Endothelial cell of umbilical vein (primary cell): ENCODE data around the gene PXK. TPM values are rescaled to one million over a fixed set of nuclear protein-coding genes. Genes with fewer than 3 reads are reported as not detected.

ENCODE experiments used
- BruUV-seq: library from RNA; stranded (reverse); fragments of 400-500 nt; replicated peaks from 2 replicates; lab custom pipeline; 2021; lab: Mats Ljungman, UMichigan
- CTCF ChIA-PET: fragments of 300-600, 350-600 bp; sonication (Branson Sonifier 250); formaldehyde crosslinking; loops from one replicate; lab custom pipeline; 2021; ENCODE audit warnings: antibody characterized with exemption, inconsistent platforms; lab: Charles Lee
- POLR2A ChIA-PET: fragments of 300-600, 350-600 bp; sonication (Branson Sonifier 250); formaldehyde crosslinking; loops from one replicate; lab custom pipeline; 2021; ENCODE audit warnings: antibody characterized with exemption, inconsistent platforms; lab: Charles Lee
- DNase-seq: peaks from one replicate; pipeline ENCODE4 v3.0.0-alpha.2; 2011; ENCODE audit warnings: low read depth, low spot score
- FAIRE-seq: peaks from 2 replicates; lab custom pipeline; 2011; peaks lifted over from hg19 to GRCh38; lab: Jason Lieb, UNC
- H2AFZ ChIP-seq: 2 replicates; pipeline ENCODE4 v1.6.0; 2012; ENCODE audit warnings: low read depth, low read length, control low read depth, inconsistent platforms
- H3K27ac ChIP-seq: 2 replicates; pipeline ENCODE4 v1.5.1; 2011; ENCODE audit warnings: low read depth, mild to moderate bottlenecking, control low read depth, low read length, moderate library complexity; ENCODE audit not compliant: insufficient read depth
- H3K27me3 ChIP-seq, 2 experiments: 2 replicates each; pipeline versions ENCODE4 v1.6.0 to v1.6.1; 2011; ENCODE audit warnings: low read length in 2 of 2, mixed read lengths in 1 of 2; ENCODE audit not compliant: control insufficient read depth in 2 of 2, insufficient read depth in 2 of 2
- H3K36me3 ChIP-seq, 2 experiments: 2 replicates in 1 of 2; 3 replicates in 1 of 2; pipeline ENCODE4 v1.5.1; 2011; ENCODE audit warnings: low read length in 2 of 2, mild to moderate bottlenecking in 1 of 2, moderate library complexity in 1 of 2; ENCODE audit not compliant: control insufficient read depth in 2 of 2, insufficient read depth in 2 of 2; ENCODE audit errors: extremely low read depth in 1 of 2
- H3K4me1 ChIP-seq: 3 replicates; pipeline ENCODE4 v1.5.1; 2011; ENCODE audit warnings: mild to moderate bottlenecking, low read length; ENCODE audit not compliant: control insufficient read depth, insufficient read depth; ENCODE audit errors: extremely low read depth
- H3K4me2 ChIP-seq: 2 replicates; pipeline ENCODE4 v1.6.1; 2011; ENCODE audit warnings: low read length, control low read depth, mixed read lengths; ENCODE audit not compliant: insufficient read depth
- H3K4me3 ChIP-seq, 3 experiments: fragments of 200-600 bp in 1 of 3; sonication (generic), shearing (Covaris generic) in 1 of 3; replicated peaks in 1 of 3; 2 replicates each; pipeline ENCODE4 v1.5.1; 2011 to 2016; ENCODE audit warnings: control low read depth in 3 of 3, low read length in 3 of 3, mild to moderate bottlenecking in 2 of 3, inconsistent platforms in 1 of 3, low read depth in 1 of 3, moderate library complexity in 1 of 3; ENCODE audit not compliant: insufficient read depth in 1 of 3
- H3K79me2 ChIP-seq: 2 replicates; pipeline ENCODE4 v1.6.0; 2012; ENCODE audit warnings: low read length, inconsistent platforms; ENCODE audit not compliant: control insufficient read depth, insufficient read depth
- H3K9ac ChIP-seq: replicated peaks from 2 replicates; pipeline ENCODE3; 2011; ENCODE audit warnings: low read length, control low read depth; ENCODE audit not compliant: insufficient read depth; ENCODE audit errors: extremely low read depth
- H3K9me1 ChIP-seq: replicated peaks from 3 replicates; pipeline ENCODE4 v1.6.0; 2011; ENCODE audit warnings: mild to moderate bottlenecking, low read length; ENCODE audit not compliant: control insufficient read depth, insufficient read depth; ENCODE audit errors: extremely low read depth
- H3K9me3 ChIP-seq: replicated peaks from 2 replicates; pipeline ENCODE4 v1.5.1; 2012; ENCODE audit warnings: low read length, inconsistent platforms; ENCODE audit not compliant: control insufficient read depth, insufficient read depth
- H4K20me1 ChIP-seq: replicated peaks from 2 replicates; pipeline ENCODE3; 2011; ENCODE audit warnings: mild to moderate bottlenecking, low read length; ENCODE audit not compliant: control insufficient read depth, insufficient read depth; ENCODE audit errors: extremely low read depth
- CTCF ChIP-seq, 2 donors: IDR thresholded peaks; 1 replicate in 1 of 2; 2 replicates in 1 of 2; pipeline ENCODE4 v1.5.1; 2011; ENCODE audit warnings: low read length in 2 of 2, mild to moderate bottlenecking in 2 of 2, moderate library complexity in 2 of 2, control low read depth in 1 of 2, inconsistent platforms in 1 of 2, low read depth in 1 of 2; ENCODE audit not compliant: insufficient read depth in 1 of 2; ENCODE audit errors: extremely low read depth in 1 of 2
- EZH2 ChIP-seq: IDR thresholded peaks from 2 replicates; pipeline ENCODE4 v1.6.1; 2012; ENCODE audit warnings: borderline replicate concordance, low read depth, mild to moderate bottlenecking, moderate library complexity, low read length, inconsistent platforms; ENCODE audit not compliant: severe bottlenecking
- FOS ChIP-seq: IDR thresholded peaks from 2 replicates; pipeline ENCODE4 v1.6.1; 2011; ENCODE audit warnings: mild to moderate bottlenecking, low read length, moderate library complexity, borderline replicate concordance; ENCODE audit not compliant: insufficient read depth
- GATA2 ChIP-seq: IDR thresholded peaks from 2 replicates; pipeline ENCODE4 v1.7.0; 2011; ENCODE audit warnings: low read depth, mild to moderate bottlenecking, moderate library complexity, mixed read lengths, low read length; ENCODE audit not compliant: insufficient read length, insufficient read depth
- JUN ChIP-seq: IDR thresholded peaks from 2 replicates; pipeline ENCODE4 v1.6.1; 2011; ENCODE audit warnings: borderline replicate concordance, low read depth; ENCODE audit not compliant: insufficient read length, insufficient read depth
- MAX ChIP-seq: IDR thresholded peaks from 2 replicates; pipeline ENCODE4 v1.6.1; 2011; ENCODE audit not compliant: insufficient read depth, insufficient read length
- MYC ChIP-seq: IDR thresholded peaks from one replicate; pipeline ENCODE4 v1.6.1; 2011; ENCODE audit warnings: mild to moderate bottlenecking, low read depth, low read length
- POLR2A ChIP-seq: IDR thresholded peaks from 2 replicates; pipeline ENCODE4 v1.6.1; 2012; ENCODE audit warnings: low read depth, mild to moderate bottlenecking, control low read depth, low read length
- POLR2AphosphoS5 ChIP-seq: IDR thresholded peaks from 2 replicates; pipeline ENCODE4 v1.6.1; 2012; ENCODE audit warnings: low read depth, mild to moderate bottlenecking, control low read depth, low read length, moderate library complexity; ENCODE audit not compliant: insufficient read depth
- dilution Hi-C: fragments of 300-500 bp; cut with MboI; formaldehyde crosslinking; loops from one replicate; pipeline ENCODE4 v1.15.0; 2019; ENCODE audit warnings: low sequenced_read_pairs; ENCODE audit not compliant: extremely low pct_ligation_motif_present
- intact Hi-C: fragments of 100-400 bp; cut with micrococcal nuclease; formaldehyde crosslinking; loops from one replicate; pipeline ENCODE4 v1.10.0; 2022
- polyA plus RNA-seq, 4 experiments: library from polyadenylated mRNA; depleted of rRNA in 3 of 4; stranded (reverse) in 3 of 4; unstranded in 1 of 4; fragments of >200 nt; gene quantifications; 2 replicates each; pipeline versions ENCODE4 v1.2.1 to v1.2.3, GENCODE V29; 2011 to 2012; ENCODE audit warnings: missing spikeins in 1 of 4
- total RNA-seq: library from RNA; stranded (reverse); gene quantifications from 2 replicates; pipeline ENCODE4 v1.2.3, GENCODE V29; 2021

Gene PXK
- total and polyA plus RNA-seq, 2 donors (not counting 3 experiments of a cell fraction or from before 2014, with no cell fraction given) = 11.3 to 14.6 TPM

- TF ChIP-seq GATA2 = no peak
- TF ChIP-seq POLR2A = no peak
- TF ChIP-seq CTCF (IDR thresholded peaks at IDR 0.05; ENCODE audit: extremely low read depth in 1 of 2, insufficient read depth in 1 of 2, low read depth in 1 of 2, low read length in 2 of 2) = no peak
- TF ChIP-seq POLR2AphosphoS5 = no peak
- no peak for TF ChIP-seq JUN
- TF ChIP-seq MYC = no peak
- no peak for TF ChIP-seq FOS
- no peak for TF ChIP-seq EZH2
- TF ChIP-seq MAX = no peak
- H3K27ac ChIP-seq = no peak overlapping the region
- CTCF ChIA-PET = interaction anchor here (1.0 kb wide), 1 partner anchor 207 kb away, joined by 4 read pairs; no protein-coding TSS in a partner anchor
- intact Hi-C loops (no loop called here), dilution Hi-C loops (no loop called here)
- H3K4me3 ChIP-seq = no peak overlapping the region
- DNase-seq = no peak
- no peaks in the 10 kb centered on the region for H3K9me3 ChIP-seq
- H3K79me2 ChIP-seq = no peaks in the 10 kb centered on the region
- POLR2A ChIA-PET = no interaction called here
- H3K4me1 ChIP-seq = no peaks in the 10 kb centered on the region
- H3K27me3 ChIP-seq = no peaks in the 10 kb centered on the region
- peaks cover 2 to 10% of the 10 kb centered on the region in 2 experiments for H3K36me3 ChIP-seq
- H2AFZ ChIP-seq = no peak overlapping the region
- H3K9ac ChIP-seq = no peak overlapping the region
- H3K4me2 ChIP-seq = no peak overlapping the region
- FAIRE-seq = peak; percentile 21
- no peaks in the 10 kb centered on the region for H3K9me1 ChIP-seq
- no TSS peak for BruUV-seq
- no peaks in the 10 kb centered on the region for H4K20me1 ChIP-seq
Measured at GRCh38 chr3:58422756-58423325, 90.1 kb downstream of the PXK start.
